H1 (cell line): ENCODE measurements around the gene POLR3G. TPM values are rescaled to one million over a fixed set of nuclear protein-coding genes. Genes with fewer than 3 reads are reported as not detected.
A peak's percentile ranks its signal among the peaks of the same experiment; 100 is the strongest.

Source experiments
- CTCF ChIA-PET: fragments of 300-600 bp; sonication (Branson Sonifier 250); formaldehyde crosslinking; loops from one replicate; lab custom pipeline; 2021; ENCODE audit not compliant: partially characterized antibody; lab: Charles Lee
- POLR2A ChIA-PET: fragments of 300-600 bp; sonication (Branson Sonifier 250); formaldehyde crosslinking; loops from one replicate; lab custom pipeline; 2021; ENCODE audit warnings: inconsistent platforms; ENCODE audit not compliant: partially characterized antibody; lab: Charles Lee
- DNase-seq, 2 experiments: peaks; one replicate each; pipeline versions ENCODE4 v3.0.0 to v3.0.0-alpha.2; 2010 to 2022; ENCODE audit warnings: low spot score in 2 of 2, low read depth in 1 of 2, mixed read lengths in 1 of 2
- FAIRE-seq: peaks from 2 replicates; lab custom pipeline; 2011; peaks lifted over from hg19 to GRCh38; lab: Jason Lieb, UNC
- H2AFZ ChIP-seq: 2 replicates; pipeline ENCODE4 v1.8.1; 2012; ENCODE audit warnings: low read length, inconsistent platforms
- H2AK5ac ChIP-seq: 2 replicates; pipeline ENCODE4 v1.6.1; 2013; ENCODE audit warnings: low read depth, low read length
- H2BK120ac ChIP-seq: replicated peaks from 2 replicates; pipeline ENCODE3; 2013; ENCODE audit warnings: low read depth, low read length, inconsistent platforms
- H2BK12ac ChIP-seq: 2 replicates; pipeline ENCODE4 v1.6.1; 2013; ENCODE audit warnings: low read depth, low read length
- H2BK15ac ChIP-seq: 2 replicates; pipeline ENCODE4 v1.6.1; 2013; ENCODE audit warnings: low read length
- H2BK20ac ChIP-seq: 2 replicates; pipeline ENCODE4 v1.6.1; 2013; ENCODE audit warnings: low read length
- H2BK5ac ChIP-seq: 2 replicates; pipeline ENCODE4 v1.6.1; 2013; ENCODE audit warnings: low read depth, low read length
- H3K14ac ChIP-seq: 2 replicates; pipeline ENCODE4 v1.6.1; 2013; ENCODE audit warnings: inconsistent platforms; ENCODE audit not compliant: insufficient read length
- H3K18ac ChIP-seq: 2 replicates; pipeline ENCODE4 v1.6.1; 2013; ENCODE audit warnings: low read length; ENCODE audit errors: extremely low read depth
- H3K23ac ChIP-seq: 2 replicates; pipeline ENCODE4 v1.6.1; 2013; ENCODE audit warnings: inconsistent platforms; ENCODE audit not compliant: insufficient read length
- H3K23me2 ChIP-seq: 2 replicates; pipeline ENCODE4 v1.6.1; 2013; ENCODE audit warnings: low read depth, low read length
- H3K27ac ChIP-seq: 2 replicates; pipeline ENCODE4 v1.6.1; 2011; ENCODE audit warnings: low read depth, low read length, inconsistent platforms
- H3K27me3 ChIP-seq, 4 experiments: replicated peaks in 1 of 4; 1 replicate in 1 of 4; 2 replicates in 3 of 4; pipeline versions ENCODE4 v1.6.1 to v1.8.1; 2011 to 2013; ENCODE audit warnings: low read length in 3 of 4, mild to moderate bottlenecking in 3 of 4, inconsistent platforms in 2 of 4, mixed read lengths in 2 of 4, moderate library complexity in 1 of 4; ENCODE audit not compliant: control insufficient read depth in 3 of 4, insufficient read depth in 3 of 4; ENCODE audit errors: extremely low read depth in 1 of 4
- H3K36me3 ChIP-seq, 4 experiments: 2 replicates each; pipeline versions ENCODE4 v1.6.1 to v1.8.1; 2011 to 2013; ENCODE audit warnings: mild to moderate bottlenecking in 4 of 4, low read length in 3 of 4, moderate library complexity in 2 of 4, control low read depth in 1 of 4, inconsistent platforms in 1 of 4; ENCODE audit not compliant: insufficient read depth in 4 of 4, control insufficient read depth in 2 of 4
- H3K4ac ChIP-seq: replicated peaks from 2 replicates; pipeline ENCODE3; 2013; ENCODE audit warnings: low read length, low read depth, mixed read lengths, inconsistent platforms; ENCODE audit not compliant: insufficient read length
- H3K4me1 ChIP-seq, 4 experiments: replicated peaks in 1 of 4; 1 replicate in 1 of 4; 2 replicates in 3 of 4; pipeline versions ENCODE4 v1.6.1 to v1.8.1; 2011 to 2013; ENCODE audit warnings: low read length in 3 of 4, inconsistent platforms in 2 of 4, mixed read lengths in 1 of 4; ENCODE audit not compliant: insufficient read depth in 4 of 4, control insufficient read depth in 3 of 4
- H3K4me2 ChIP-seq, 2 experiments: 2 replicates each; pipeline versions ENCODE4 v1.6.1 to v1.8.1; 2011 to 2013; ENCODE audit warnings: low read depth in 2 of 2, low read length in 2 of 2, control low read depth in 1 of 2, inconsistent platforms in 1 of 2, mild to moderate bottlenecking in 1 of 2; ENCODE audit not compliant: insufficient read depth in 1 of 2
- H3K4me3 ChIP-seq, 4 experiments: fragments of 200-600, 300-600 bp in 1 of 4; sonication (generic), shearing (Covaris generic), sonication (Bioruptor Twin) in 1 of 4; 2 replicates each; pipeline versions ENCODE4 v1.5.1 to v1.8.1; 2011 to 2016; ENCODE audit warnings: low read length in 4 of 4, low read depth in 3 of 4, control low read depth in 2 of 4, inconsistent platforms in 2 of 4, mild to moderate bottlenecking in 2 of 4, mixed read lengths in 1 of 4, moderate library complexity in 1 of 4; ENCODE audit not compliant: insufficient read depth in 2 of 4; ENCODE audit errors: extremely low read depth in 1 of 4
- H3K56ac ChIP-seq: replicated peaks from 2 replicates; pipeline ENCODE3; 2013; ENCODE audit warnings: low read depth, mild to moderate bottlenecking, mixed read lengths, low read length, inconsistent platforms; ENCODE audit not compliant: insufficient read length
- H3K79me1 ChIP-seq: 2 replicates; pipeline ENCODE4 v1.6.1; 2013; ENCODE audit warnings: low read depth, low read length, control low read depth
- H3K79me2 ChIP-seq, 2 experiments: 2 replicates each; pipeline versions ENCODE4 v1.6.1 to v1.8.1; 2012 to 2013; ENCODE audit warnings: low read length in 2 of 2, mild to moderate bottlenecking in 2 of 2, inconsistent platforms in 1 of 2; ENCODE audit not compliant: insufficient read depth in 2 of 2, control insufficient read depth in 1 of 2
- H3K9ac ChIP-seq, 4 experiments: replicated peaks in 1 of 4; 1 replicate in 1 of 4; 2 replicates in 3 of 4; pipeline versions ENCODE4 v1.6.1 to v1.8.1; 2011 to 2013; ENCODE audit warnings: low read depth in 3 of 4, low read length in 3 of 4, control low read depth in 2 of 4, mild to moderate bottlenecking in 2 of 4, moderate library complexity in 2 of 4, inconsistent platforms in 1 of 4; ENCODE audit errors: extremely low read depth in 1 of 4
- H3K9me3 ChIP-seq, 2 experiments: 2 replicates each; pipeline versions ENCODE4 v1.6.1 to v1.8.1; 2012 to 2013; ENCODE audit warnings: mild to moderate bottlenecking in 2 of 2, moderate library complexity in 2 of 2, control low read depth in 1 of 2, inconsistent platforms in 1 of 2, low read depth in 1 of 2, low read length in 1 of 2, mixed read lengths in 1 of 2; ENCODE audit not compliant: insufficient read depth in 2 of 2
- H4K20me1 ChIP-seq, 2 experiments: replicated peaks in 1 of 2; 2 replicates each; pipeline versions ENCODE3 to v1.8.1; 2011 to 2013; ENCODE audit warnings: inconsistent platforms in 2 of 2, low read length in 2 of 2, mild to moderate bottlenecking in 1 of 2; ENCODE audit not compliant: insufficient read depth in 2 of 2, control insufficient read depth in 1 of 2
- H4K5ac ChIP-seq: 2 replicates; pipeline ENCODE4 v1.6.1; 2013; ENCODE audit warnings: low read length, low read depth, mixed read lengths, inconsistent platforms; ENCODE audit not compliant: insufficient read length
- H4K8ac ChIP-seq: 2 replicates; pipeline ENCODE4 v1.8.0; 2013; ENCODE audit warnings: mild to moderate bottlenecking, moderate library complexity, low read length, inconsistent platforms; ENCODE audit not compliant: insufficient read depth; ENCODE audit errors: extremely low read depth
- H4K91ac ChIP-seq: replicated peaks from 2 replicates; pipeline ENCODE3; 2013; ENCODE audit warnings: low read length, mixed read lengths, inconsistent platforms; ENCODE audit not compliant: insufficient read length
- ATF3 ChIP-seq: IDR thresholded peaks from 2 replicates; pipeline ENCODE4 v1.6.1; 2011; ENCODE audit warnings: low read depth, mild to moderate bottlenecking, low read length; ENCODE audit not compliant: insufficient read depth
- CBX5 ChIP-seq: fragments of 300-800, 300-1000 bp; sonication (generic); IDR thresholded peaks from 2 replicates; pipeline ENCODE4 v1.7.1; 2016; ENCODE audit warnings: antibody characterized with exemption, low read length, low read depth
- GTF2F1 ChIP-seq: IDR thresholded peaks from 2 replicates; pipeline ENCODE4 v1.6.1; 2012; ENCODE audit warnings: low read depth, low read length, improper control_type of control experiment, borderline replicate concordance
- JUND ChIP-seq: IDR thresholded peaks from 2 replicates; pipeline ENCODE4 v1.6.1; 2011; ENCODE audit warnings: mild to moderate bottlenecking, improper control_type of control experiment, low read length
- KDM1A ChIP-seq: fragments of 200-600, 300-600 bp; sonication (generic); IDR thresholded peaks from 2 replicates; pipeline ENCODE4 v1.7.1; 2016; ENCODE audit warnings: mild to moderate bottlenecking, low read length, borderline replicate concordance
- KDM4A ChIP-seq: IDR thresholded peaks from one replicate; pipeline ENCODE4 v1.7.1; 2012; ENCODE audit warnings: low read depth, mild to moderate bottlenecking, moderate library complexity, low read length, inconsistent platforms; ENCODE audit not compliant: severe bottlenecking
- NRF1 ChIP-seq: IDR thresholded peaks from 2 replicates; pipeline ENCODE4 v1.6.1; 2011; ENCODE audit warnings: mild to moderate bottlenecking, low read depth, low read length, improper control_type of control experiment
- SIN3A ChIP-seq, 2 experiments: IDR thresholded peaks in 1 of 2; conservative IDR thresholded peaks in 1 of 2; 2 replicates each; pipeline ENCODE4 v1.6.1; 2011 to 2012; ENCODE audit warnings: low read length in 2 of 2, improper control_type of control experiment in 1 of 2, low read depth in 1 of 2, mild to moderate bottlenecking in 1 of 2
- SRF ChIP-seq: IDR thresholded peaks from 2 replicates; pipeline ENCODE4 v1.6.1; 2011; ENCODE audit warnings: mild to moderate bottlenecking, low read depth, low read length, moderate library complexity
- SUZ12 ChIP-seq: fragments of 200-600 bp; sonication (generic); IDR thresholded peaks from 2 replicates; pipeline ENCODE4 v1.6.1; 2012; ENCODE audit warnings: mild to moderate bottlenecking, inconsistent platforms, low read length, moderate library complexity, mixed read lengths
- YY1 ChIP-seq: IDR thresholded peaks from 2 replicates; pipeline ENCODE4 v1.6.1; 2011; ENCODE audit warnings: low read depth, mild to moderate bottlenecking, low read length
- ZNF274 ChIP-seq: IDR thresholded peaks from 2 replicates; pipeline ENCODE4 v1.7.0; 2012; ENCODE audit warnings: low read length, borderline replicate concordance; ENCODE audit errors: extremely low read depth
- WGBS, 2 experiments: shearing (Covaris generic) in 1 of 2; methylation state at CpG; one replicate each; pipeline versions ENCODE4 v1.1.6 to v1.1.7; 2013 to 2015; ENCODE audit warnings: low lambda C conversion rate in 2 of 2, mixed read lengths in 2 of 2, inconsistent platforms in 1 of 2, low coverage in 1 of 2, missing lambda C conversion rate in 1 of 2; ENCODE audit not compliant: insufficient replicate concordance in 2 of 2, insufficient coverage in 1 of 2, insufficient read length in 1 of 2; ENCODE audit errors: extremely low coverage in 1 of 2, missing lambda C conversion rate in 1 of 2; 5-methylcytosine and 5-hydroxymethylcytosine counted together
- polyA plus RNA-seq, 7 experiments: library from polyadenylated mRNA; depleted of rRNA in 3 of 7; stranded (reverse) in 5 of 7; unstranded in 2 of 7; fragments of >200 nt in 5 of 7; fragments of 200-250 nt in 2 of 7; gene quantifications; 1 replicate in 5 of 7; 2 replicates in 1 of 7; 4 replicates in 1 of 7; pipeline versions ENCODE4 v1.2.1 to v1.2.3, GENCODE V29; 2011 to 2013; ENCODE audit warnings: missing spikeins in 2 of 7, mixed read lengths in 2 of 7
- total RNA-seq: library from RNA; stranded (reverse); fragmentation: NEBNext Ultra II Directional; extraction: Animal tissue kit (Norgen Biotek cat#: 25700); gene quantifications from 2 replicates; pipeline ENCODE4 v1.2.1, GENCODE V29; 2021

Gene POLR3G
- total and polyA plus RNA-seq, 2 of the 8 experiments (the other 6 are each of a cell fraction or from before 2014, with no cell fraction given) = 119 to 179 TPM

DNA sequence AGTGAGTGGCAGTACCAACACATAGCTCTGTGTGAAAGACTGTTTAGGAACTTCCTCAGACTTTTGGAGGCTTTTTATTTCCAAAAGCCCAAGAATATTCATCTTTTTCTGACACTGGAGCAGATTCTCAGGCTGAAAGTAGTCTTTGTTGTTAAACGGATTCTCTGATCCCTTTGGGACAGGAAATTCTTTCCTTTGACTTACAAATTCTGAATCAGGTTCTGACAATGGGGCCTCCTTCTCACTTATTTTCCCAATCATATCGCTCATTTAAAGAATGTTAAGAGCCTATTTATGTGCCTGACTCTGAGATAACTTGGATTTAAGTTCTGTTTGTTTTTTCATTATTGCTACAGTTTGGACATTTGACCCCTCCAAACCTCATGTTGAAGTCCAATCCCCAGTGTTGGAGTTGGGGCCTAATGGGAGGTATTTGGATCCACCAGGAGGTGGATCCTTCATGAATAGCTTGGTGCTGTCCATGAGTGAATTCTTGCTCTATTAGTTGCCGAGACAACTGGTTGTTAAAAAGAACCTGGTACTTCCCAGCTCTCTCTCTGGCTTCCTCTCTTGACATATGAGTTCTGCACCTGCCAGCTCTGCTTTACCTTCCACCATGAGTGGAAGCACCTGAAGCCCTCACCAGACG lies 79.8 kb downstream of the POLR3G start:
- Histone ChIP-seq H3K23me2 (peaks cover 5% of the 10 kb centered on the region; the same call in 1 of the 2 replicates), H3K79me1 (no peaks in the 10 kb centered on the region), H2AK5ac (no peak overlapping the region), H2BK120ac (peak overlapping the region; percentile 59), H3K9me3 (no peaks in the 10 kb centered on the region), H4K8ac (no peak overlapping the region), H3K9ac (no peak overlapping the region), H3K4me1 (peaks cover 3 to 14% (median 8%) of the 10 kb centered on the region in 4 experiments; a peak in 6 of 7 replicates), H3K27ac (no peak overlapping the region), H3K18ac (no peak overlapping the region; the same call in 1 of the 2 replicates), H2BK5ac (no peak overlapping the region), H4K91ac (no peak overlapping the region), H3K56ac (no peak overlapping the region), H2AFZ (no peak overlapping the region), H3K4me2 (peak overlapping the region; percentile 17 to 27; a peak in 1 of 4 replicates), H3K4ac (no peak overlapping the region), H3K23ac (no peak overlapping the region), H3K36me3 (no peaks in the 10 kb centered on the region), H2BK15ac (no peak overlapping the region), H3K4me3 (peak overlapping the region in 1 of 4 experiments; percentile 9; a peak in 1 of 8 replicates), H3K14ac (no peak overlapping the region), H2BK20ac (peak overlapping the region; percentile 87), H3K27me3 (no peaks in the 10 kb centered on the region), H4K20me1 (no peaks in the 10 kb centered on the region), H4K5ac (peak overlapping the region; percentile 16), H2BK12ac (no peak overlapping the region), H3K79me2 (peaks cover 0 to 5% of the 10 kb centered on the region in 2 experiments; a peak in 3 of 4 replicates)
- FAIRE-seq = no peak
- 58% methylated on average over 4 of the region's 4 CpGs; no CpG with 5 or more reads in 1 of the 2 experiments for WGBS, 2 experiments
- no peak for DNase-seq
- ChIA-PET POLR2A (interaction anchor here (1.8 kb wide), 1 partner anchor 9 kb away, joined by 6 read pairs; no protein-coding TSS in a partner anchor), CTCF (interaction anchor here (1.5 kb wide), 1 partner anchor 50 kb away, joined by 4 read pairs; no protein-coding TSS in a partner anchor)
- TF ChIP-seq SUZ12 = no peak
- no peak for TF ChIP-seq KDM1A
- TF ChIP-seq GTF2F1 = no peak
- TF ChIP-seq KDM4A = no peak
- no peak for TF ChIP-seq ATF3
- no peak for TF ChIP-seq JUND
- no peak for TF ChIP-seq SRF
- TF ChIP-seq YY1 = no peak
- no peak for TF ChIP-seq NRF1
- TF ChIP-seq ZNF274 = no peak
- TF ChIP-seq CBX5 = no peak
- TF ChIP-seq SIN3A (conservative IDR thresholded peaks at IDR 0.05 in 1 of 2, IDR thresholded peaks at IDR 0.05 in 1 of 2; ENCODE audit: low read depth in 1 of 2, low read length in 2 of 2) = no peak
